GM19467 (cell line): ENCODE measurements around the gene STRAP.
"Not testable (repeated sequence)": the region's sequence is repeated elsewhere in the genome, so short reads cannot be mapped to it uniquely, and the experiment has no call there.

Experiments
- ATAC-seq: cut with Tn5 transposase; IDR thresholded peaks from one replicate; pipeline ENCODE4 v1.9.1; 2021; ENCODE audit warnings: mild to moderate bottlenecking, moderate library complexity; ENCODE audit not compliant: unreplicated experiment

Gene STRAP

DNA sequence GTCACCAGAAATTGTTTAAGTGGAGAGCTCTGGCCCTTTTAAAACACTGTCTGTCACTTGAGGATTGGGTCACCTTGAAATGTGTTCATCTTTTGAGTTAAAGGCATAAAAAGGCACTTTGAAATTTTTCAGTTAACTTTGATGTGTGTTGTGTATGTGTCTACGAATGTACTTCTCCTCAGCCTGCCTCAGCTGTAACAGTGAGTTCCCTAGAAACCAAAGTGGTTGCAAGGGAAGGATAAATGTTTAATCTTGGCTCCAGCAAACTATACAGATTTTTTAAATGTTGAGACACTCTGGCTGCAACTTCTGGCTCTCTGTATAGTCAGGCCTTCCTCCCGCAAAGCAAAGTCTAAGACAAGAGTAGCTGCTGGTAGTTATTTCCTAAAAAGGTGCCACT is 37.2 kb downstream of the STRAP start:
- no peak for ATAC-seq

DNA sequence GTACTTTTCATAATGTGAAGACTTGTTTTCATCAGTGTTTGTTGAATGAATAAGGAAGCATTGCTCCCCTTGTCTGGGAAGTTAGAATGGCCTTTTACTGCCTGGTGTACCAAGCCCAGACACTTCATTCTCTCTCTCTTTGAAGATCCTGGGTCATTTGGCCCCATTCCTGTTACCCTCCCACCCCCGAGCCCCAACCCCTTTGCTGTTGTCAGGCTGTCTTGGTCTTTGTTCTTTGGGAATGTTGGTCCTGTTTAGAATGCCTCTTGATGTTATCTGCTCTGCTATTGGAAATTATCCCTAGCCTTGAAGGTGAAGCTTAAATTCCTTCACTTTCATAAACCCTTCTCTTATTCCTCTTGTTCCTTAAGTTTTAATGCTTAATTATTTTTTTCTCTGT is 42.8 kb downstream of the STRAP start:
- ATAC-seq, result no peak

DNA sequence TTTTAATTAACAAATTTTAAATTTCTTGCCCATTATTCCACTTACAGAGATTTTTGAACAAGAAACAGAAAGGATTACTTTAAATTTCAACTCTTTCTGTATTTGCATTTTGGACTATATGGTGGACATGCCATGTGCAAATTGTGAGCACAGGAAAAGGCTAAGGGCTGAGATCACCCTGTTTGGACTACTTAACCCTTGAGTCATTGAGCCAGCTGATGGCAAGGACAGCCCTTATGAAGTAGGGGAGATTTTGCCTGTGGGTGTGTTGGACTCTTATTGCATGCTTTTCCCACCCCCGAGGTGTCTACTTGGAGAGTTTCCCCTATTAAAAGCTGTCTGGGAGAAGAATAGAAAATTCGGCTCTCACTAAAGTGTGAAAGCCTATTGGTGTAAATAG is 46.2 kb downstream of the STRAP start:
- no peak for ATAC-seq

DNA sequence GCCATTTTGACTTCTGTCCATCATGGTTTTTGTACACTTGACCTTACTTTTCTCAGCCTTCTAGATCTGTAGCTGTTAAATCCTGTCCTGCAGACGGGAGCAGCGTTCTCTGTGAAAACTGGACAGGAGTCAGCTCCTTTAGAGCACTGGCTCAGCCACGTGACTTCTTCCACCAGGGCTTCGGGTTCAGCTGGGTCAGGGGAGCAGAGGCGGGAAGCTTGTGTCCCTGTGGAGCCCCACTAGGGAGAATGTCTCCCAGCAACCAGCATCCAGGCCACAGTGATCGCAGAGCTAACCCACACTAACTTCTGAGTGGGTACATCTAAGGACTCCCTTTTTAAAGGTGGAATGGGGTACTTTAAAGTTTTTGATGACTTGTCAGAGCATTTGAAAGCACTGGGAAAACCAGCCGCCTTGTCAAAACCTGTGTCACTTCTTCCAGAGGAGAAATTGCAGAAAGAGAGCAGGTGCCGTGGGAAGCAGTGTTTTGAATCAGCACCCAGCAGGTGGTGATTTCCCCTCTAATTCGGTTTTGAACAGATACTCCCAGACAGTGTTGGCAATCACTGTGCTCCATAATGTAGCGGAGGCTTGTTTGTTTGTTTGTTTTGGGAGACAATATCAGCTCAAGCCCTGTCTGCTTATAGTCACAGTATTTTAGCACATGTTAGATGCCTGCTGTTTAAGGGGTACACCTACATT is 46.8 kb downstream of the STRAP start:
- ATAC-seq, result no peak

DNA sequence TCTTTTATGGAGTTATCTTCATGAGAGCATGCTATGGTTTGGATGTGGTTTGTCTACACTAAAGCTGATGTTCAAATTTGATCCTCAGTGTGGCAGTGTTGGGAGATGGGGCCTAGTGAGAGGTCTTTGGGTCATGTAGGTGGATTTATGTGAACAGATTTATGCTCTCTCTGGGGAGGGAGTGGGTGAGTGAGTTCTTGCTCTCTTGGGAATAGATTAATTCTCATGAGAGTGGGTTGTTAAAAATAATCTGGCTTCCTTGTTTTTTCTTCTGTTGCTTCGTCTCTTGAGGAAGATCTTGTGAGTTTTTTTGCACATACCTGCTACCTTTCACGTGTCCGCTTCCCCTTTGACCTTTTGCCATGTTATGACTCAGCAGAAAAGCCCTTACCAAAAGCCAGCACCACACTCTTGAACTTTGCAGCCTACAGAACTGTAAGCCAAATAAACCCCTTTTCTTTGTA is 49.4 kb downstream of the STRAP start:
- ATAC-seq, result peak; percentile 52

DNA sequence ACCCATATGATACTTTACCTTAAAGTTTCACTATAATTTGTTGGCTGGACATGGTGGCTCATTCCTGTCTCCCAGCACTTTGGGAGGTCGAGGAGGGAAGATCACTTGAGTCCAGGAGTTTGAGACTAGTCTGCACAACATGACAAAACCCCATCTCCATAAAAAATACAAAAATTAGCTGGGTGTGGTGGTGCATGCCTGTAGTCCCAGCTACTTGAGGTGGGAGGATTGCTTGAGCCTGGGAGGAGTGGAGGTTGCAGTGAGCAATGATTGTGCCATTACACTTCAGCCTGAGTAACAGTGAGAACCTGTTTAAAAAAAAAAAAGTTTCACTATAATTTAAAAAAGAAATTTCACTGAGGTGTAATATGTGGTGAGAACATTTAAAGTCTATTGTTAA is 50.1 kb downstream of the STRAP start:
- no peak for ATAC-seq

DNA sequence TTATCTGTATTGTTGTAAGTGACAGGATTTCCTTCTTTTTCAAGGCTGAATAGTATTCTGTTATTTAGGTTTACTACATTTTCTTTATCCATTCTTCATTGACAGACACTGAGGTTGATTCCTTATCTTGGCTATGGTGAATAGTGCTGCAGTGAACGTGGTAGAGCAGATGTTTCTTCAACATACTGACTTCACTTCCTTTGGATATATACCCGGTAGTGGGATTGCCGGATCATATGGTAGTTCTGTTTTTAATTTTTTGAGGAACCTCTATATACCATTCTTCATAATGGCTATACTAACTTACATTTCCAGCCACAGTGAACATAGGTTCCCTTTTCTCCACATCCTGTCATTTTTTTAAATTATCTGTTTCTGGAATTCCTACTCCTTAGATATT is 50.8 kb downstream of the STRAP start:
- no peak for ATAC-seq

DNA sequence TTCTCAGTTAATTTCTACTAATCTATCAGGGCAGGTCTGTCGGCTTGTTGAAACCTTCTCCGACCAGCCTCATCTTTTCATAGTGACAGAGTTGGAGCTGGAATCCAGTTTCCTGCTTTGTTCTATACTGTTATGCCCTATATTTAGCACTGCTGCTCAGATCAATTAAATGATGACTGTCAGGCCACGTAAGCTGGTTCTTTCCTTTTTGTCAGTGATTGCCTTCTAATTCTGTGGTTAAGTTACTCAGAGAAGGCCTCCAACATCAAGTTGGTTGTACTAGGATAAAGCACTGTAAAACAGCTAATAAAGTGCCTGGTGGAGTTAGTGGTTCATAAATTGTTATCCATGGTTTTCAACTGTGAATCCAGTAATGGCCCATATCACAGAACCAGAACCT is 51.6 kb downstream of the STRAP start:
- no peak for ATAC-seq

DNA sequence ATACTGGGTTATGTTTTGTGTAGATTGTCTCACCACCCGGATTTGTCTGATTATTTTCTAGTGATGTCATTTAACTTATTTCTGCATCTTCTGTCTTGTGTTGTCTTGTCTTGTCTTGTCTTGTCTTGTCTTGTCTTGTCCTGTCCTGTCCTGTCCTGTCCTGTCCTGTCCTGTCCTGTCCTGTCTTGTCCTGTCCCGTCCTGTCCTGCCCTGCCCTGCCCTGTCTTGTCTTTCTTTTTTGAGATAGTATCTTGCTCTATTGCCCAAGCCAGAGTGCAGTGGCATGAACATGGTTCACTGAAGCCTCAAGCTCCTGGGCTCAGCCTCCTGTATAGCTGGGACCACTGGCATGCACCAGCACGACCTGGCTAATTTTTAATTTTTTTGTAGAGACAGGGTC is 54.6 kb downstream of the STRAP start:
- ATAC-seq, result no peak

DNA sequence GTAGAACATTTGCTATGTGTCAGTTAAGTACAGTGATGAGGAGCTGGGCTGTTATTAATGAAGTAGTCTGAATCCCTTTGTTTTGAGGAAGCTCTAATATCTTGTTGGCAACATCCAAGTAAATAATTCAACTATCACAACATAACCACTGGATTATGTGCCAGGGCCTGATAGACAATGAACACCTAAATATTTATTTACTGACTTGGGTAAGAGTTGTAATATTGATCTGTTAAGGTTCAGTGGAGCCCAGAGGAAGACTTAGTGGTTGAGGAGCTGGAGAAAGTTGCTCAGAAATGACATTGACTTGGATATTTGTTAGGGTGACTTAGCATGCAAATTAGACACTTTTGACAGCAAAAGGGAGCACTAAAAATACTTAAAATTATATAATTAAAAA is 55.7 kb downstream of the STRAP start:
- ATAC-seq, result no peak

DNA sequence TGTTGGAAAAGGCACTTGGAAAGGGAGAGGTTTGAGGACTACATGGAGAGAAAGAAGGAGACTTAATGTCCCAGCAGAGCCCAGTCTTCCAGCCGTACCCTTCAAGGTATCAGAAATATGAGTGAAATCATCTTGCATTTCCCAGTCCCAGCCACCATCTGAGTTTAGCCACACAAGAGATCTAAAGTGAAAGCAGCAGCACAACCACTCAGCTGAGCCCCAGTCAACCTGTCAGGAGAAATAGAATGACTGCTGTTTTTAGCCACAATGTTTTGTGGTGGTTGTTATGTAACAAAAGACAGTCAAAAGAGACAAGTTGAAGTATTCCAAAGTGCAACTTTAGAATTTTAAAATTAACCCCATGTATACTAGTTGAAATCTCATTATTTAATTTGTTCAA is 56.9 kb downstream of the STRAP start:
- ATAC-seq, result no peak

DNA sequence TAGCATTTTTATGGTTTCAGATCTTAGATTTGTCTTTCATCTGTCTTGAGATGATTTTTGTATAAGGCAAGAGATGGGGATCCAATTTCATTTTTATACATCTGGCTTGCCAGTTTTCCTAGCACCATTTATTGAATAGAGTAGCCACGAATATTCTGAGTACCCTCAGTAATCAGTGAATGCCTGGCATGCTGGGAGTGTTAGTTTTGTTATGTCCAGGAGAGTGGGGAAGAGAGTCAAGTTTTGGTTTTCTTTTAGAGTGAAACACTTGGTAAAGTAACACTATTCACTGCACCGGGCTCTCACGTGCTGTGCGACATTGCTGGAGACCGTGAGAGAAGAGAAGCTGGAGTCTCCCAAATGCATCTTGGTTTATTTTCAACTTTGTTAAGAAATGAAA is 60.3 kb downstream of the STRAP start:
- ATAC-seq, result no peak

DNA sequence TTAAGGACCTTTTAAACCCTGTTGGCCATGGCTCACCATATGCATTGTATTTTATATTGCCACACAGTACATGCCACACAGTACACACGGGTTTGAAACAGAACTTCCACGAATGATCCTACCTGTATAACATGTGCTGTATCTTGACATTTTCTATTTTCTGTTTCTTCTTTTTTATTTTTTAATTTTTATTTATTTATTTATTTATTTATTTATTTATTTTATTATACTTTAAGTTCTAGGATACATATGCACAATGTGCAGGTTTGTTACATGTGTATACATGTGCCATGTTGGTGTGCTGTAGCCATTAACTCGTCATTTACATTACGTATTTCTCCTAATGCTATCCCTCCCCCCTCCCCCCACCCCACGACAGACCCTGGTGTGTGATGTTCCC is 61.3 kb downstream of the STRAP start:
- not testable (repeated sequence) for ATAC-seq

DNA sequence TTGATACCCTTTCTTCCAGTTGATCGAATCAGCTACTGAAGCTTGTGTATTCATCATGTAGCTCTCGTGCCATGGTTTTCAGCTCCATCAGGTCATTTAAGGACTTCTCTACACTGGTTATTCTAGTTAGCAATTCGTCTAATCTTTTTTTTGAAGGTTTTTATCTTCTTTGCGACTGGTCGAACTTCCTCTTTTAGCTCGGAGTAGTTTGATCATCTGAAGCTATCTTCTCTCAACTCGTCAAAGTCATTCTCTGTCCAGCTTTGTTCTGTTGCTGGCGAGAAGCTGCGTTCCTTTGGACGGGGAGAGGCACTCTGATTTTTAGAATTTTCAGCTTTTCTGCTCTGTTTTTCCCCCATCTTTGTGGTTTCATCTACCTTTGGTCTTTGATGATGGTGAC is 66.3 kb downstream of the STRAP start:
- ATAC-seq, result not testable (repeated sequence)
